GOT3 (cell line): Measurements from ENCODE around the gene ZNF880.
"Not testable (repeated sequence)": the region's sequence is repeated elsewhere in the genome, so short reads cannot be mapped to it uniquely, and the experiment has no call there.

ENCODE experiments used
- DNase-seq: peaks from one replicate; lab custom pipeline; 2025; ENCODE audit warnings: mixed read lengths; lab: John Stamatoyannopoulos, UW

The ZNF880 gene

DNA sequence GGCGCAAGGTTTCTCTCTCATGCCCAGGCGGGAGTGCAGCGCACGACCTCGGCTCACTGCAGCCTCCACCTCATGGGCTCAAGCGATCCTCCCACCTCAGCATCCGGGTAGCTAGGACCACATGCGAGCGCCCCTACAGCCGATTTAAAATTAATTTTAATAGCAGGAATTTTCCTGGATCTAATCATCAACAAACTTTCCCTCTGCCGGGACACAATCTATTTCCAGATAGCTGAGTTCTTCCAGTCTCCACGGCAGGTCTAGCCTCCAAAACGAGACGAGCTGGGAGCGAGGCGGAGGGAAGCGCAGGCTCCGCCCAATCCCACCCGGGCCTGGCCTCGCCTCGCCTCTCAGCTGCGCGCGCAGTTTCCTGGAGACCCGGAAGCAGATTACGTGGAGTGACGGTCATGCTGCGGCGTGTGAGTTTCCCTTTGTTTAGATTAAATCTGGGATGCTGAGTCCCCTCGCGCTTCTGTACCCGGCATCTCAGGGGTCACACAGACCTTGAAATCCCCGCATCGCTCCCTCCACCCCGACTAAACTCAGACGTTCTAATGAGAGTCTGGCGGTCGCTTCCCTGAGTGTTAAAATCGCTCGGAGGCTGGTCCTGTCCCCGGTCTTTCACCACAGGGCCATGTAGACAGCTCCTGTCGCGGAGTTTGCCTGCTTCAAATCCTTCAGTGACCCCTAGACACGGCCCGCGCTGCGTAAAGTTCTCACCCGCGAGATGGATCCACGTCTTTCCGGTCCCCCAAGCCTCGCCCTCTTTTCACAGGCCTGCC is at the start of gene ZNF880:
ZNF880 (plus strand) TSS at position 365 of the 782 bp plus-strand sequence; CDS start at position 408, 43 bp downstream.
- peak; percentile 63 for DNase-seq

DNA sequence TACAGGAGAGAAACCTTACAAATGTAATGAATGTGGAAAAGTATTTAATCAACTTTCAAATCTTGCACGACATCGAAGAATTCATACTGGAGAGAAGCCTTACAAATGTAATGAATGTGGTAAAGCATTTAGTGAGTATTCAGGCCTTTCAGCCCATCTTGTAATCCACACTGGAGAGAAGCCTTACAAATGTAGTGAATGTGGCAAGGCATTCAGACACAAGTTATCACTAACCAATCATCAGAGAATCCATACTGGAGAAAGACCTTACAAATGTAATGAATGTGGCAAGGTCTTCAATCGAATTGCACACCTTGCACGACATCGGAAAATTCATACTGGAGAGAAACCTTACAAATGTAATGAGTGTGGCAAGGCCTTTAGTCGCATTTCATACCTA is 47.3 kb upstream of the ZNF880 start:
- DNase-seq: no peak

DNA sequence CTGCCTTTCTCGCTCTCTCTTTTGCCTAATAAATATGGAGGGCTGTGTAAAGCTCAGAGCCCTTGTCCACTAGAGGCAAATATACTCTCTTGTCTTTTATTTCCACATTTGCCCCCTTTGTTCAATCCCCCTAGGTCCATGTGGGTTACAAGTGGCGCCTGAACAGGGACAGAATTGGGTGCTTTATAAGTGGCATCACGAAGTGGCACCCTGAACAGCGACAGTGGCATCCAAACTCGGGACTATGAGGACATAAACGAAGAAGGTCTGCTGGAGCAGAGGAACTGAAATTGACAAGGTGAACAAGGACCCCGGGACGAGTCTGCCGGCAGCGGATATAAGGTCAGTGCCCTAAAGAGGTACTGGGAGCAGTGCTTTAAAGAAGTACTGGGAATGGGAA is 38.0 kb upstream of the ZNF880 start:
- DNase-seq: no peak

DNA sequence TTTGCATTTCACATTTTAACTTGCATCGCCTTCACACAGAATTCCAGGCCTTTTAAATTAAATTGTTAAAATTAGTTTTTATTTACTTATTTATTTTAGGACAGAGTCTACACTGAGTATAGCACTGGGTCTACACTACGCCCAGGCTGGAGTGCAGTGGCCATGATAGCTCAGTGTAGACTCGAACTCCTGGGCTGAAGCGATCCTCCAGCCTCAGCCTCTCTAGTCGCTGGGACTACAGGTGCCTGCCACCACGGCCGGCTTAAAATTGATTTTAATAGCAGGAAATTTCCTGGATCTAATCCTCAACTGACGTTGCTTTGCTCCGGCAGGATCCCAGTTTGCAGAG is 34.0 kb upstream of the ZNF880 start:
- no peak for DNase-seq

DNA sequence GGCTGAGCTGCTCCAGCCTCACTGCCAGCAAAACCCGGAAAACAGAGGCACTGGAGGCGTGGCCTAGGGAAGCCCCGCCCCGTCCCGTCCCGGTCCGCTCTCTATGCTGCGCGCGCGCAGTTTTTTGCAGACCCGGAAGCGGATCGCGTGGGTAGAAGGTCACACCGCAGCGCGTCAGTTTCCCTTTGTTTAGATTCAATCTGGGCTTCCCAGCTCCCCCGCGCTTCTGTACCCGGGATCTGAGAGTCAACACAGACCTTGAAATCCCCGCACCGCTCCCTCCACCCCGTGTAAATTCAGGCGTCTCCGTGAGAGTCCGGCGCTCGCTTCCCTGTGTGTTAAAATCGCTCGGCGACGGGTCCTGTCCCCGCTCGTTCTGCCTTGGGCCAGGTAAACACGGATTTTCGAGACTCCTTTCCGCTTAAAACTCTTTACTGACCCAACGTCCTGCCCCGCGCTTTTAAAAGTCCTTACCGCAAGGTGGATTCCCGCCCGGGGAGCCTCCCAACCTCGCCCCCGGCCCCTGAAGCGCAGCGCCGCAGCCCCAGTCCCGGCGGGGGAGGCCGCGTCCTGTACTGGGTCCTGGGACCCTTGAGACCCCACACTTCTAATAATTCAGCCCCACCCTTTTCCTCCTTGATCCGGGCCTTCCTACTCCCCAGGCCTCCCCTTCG is 33.5 kb upstream of the ZNF880 start, which contains the start of gene ZNF610:
ZNF610 (plus strand) TSS at position 127 of the 674 bp plus-strand sequence. CDS start 12,930 bp downstream, outside the sequence.
- DNase-seq: peak; percentile 30

DNA sequence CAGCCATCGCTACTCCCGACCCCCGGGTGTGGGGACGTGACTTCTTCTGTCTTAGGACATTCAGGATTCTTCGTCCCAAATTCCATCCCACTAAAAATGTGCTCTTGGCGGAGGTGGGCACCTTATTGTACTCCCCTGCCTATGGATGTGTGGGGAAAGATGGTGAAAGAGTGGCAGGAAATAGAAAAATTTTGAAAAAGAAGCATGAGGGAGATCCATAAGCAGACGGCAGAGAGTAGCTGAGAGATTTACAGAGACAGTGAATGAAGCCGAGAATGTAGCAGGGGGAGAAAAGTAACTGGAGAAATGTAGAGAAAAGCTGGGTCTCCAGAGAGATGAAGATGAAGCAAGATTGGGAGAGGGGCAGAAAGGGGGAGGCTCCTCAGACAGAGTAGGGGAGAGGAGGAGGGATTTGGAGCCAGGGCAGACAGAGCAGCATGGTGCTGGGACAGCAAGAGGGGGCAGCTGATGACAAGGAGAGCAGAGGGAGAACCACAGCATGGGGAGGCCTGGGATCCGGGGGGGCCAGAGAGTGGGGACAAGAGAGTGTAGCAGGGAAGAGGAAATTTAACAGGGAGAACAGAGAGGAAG is 32.8 kb upstream of the ZNF880 start:
- DNase-seq: no peak

DNA sequence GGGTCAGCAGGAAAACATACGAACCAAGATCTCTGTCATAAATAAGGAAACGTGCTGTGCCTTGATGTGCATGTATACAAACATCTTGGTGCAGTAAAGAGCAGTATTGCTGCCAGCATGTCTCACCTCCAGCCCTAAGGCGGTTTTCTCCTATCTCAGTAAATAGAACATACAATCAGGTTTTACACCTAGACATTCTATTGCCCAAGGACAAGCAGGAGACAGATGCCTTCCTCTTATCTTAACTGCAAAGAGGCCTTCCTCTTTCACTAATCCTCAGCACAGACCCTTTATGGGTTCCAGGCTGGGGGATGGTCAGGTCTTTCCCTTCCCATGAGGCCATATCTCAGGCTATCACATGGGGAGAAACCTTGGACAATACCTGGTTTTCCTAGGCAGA is 30.7 kb upstream of the ZNF880 start:
- not testable (repeated sequence) for DNase-seq

DNA sequence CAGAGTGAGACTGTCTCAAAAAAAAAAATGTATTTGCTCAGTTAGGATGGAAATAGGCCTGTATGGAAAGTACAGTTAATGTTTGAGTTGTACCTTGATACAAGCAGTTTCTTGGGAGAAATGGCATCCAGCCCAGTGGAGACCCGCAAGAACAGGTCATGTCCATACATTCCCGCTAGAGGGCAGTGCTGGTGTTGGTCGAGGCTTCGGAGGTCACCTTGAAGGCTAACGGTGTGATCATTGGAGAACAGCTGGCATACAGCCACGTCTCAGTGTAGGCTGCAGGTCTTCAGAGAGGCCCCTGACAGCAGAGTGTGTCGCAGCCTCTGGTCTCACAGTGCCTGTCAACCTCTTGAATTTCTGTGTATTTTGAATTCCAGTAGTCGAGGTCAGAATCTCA is 26.2 kb upstream of the ZNF880 start:
- DNase-seq: no peak

DNA sequence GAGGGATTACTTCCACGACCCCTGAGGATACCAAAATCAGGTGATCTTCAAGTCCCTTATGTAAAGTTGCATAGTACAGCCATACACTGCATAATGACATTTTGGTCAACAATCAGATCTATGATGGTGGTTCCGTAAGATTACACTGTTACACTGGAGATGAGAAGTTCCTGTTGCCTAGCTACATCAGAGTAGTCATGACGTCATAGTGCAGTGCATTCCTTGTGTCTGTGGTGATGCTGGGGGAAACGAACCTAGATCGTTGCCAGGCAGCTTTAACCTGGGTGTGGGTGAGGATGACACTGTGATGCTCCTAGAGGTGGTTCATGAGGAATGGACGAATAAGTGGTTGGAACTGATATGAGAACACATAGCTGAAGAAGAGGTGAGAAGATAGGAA is 24.6 kb upstream of the ZNF880 start:
- DNase-seq: no peak

DNA sequence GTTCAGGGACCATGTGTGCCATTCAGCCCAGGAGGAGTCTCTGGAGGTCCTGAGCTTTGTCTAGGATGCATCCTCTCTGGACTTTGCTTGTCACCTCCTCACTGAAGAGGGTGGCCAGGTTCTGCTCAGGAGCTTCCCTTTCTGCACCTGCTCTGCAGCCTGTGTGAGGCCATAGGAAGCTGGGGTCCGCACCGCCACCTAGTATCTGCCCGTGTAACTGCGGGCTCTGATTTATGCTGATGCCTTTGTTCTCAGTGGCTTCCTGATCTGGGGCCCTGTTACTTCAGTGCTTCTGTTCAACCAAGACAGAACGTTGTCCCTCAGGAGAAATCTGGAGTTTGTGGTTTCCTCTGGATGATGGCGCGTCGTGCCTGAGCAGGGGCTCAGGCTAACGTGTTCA is 18.2 kb upstream of the ZNF880 start:
- no peak for DNase-seq

DNA sequence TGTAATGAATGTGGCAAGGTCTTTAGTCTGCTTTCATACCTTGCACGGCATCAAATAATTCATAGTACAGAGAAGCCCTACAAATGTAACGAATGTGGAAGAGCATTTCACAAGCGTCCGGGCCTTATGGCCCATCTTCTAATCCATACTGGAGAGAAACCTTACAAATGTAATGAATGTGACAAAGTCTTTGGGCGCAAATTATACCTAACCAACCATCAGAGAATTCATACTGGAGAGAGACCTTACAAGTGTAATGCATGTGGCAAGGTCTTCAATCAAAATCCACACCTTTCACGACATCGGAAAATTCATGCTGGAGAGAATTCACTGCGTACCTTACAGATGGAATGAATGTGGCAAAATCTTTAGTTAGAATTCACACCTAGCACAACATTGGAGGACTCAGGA is 3.3 kb upstream of the ZNF880 start:
- no peak for DNase-seq

DNA sequence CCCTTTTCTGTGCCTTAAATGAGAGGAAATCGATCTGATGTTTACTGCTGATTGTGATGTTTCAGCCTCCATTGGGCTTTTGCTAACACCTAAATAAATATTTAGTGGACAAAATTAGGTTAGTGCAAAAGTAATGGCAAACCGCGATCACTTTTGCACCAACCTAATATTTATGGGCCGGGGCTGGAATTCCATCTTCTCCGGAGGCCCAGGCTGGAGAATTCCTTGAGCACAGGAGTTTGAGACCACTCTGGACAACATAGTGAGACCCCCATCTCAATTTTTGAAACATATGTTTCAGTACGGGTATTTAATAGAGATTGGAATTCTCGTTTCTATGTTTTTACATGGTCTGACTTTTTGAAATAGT is 603 bp downstream of the ZNF880 start:
- no peak for DNase-seq

DNA sequence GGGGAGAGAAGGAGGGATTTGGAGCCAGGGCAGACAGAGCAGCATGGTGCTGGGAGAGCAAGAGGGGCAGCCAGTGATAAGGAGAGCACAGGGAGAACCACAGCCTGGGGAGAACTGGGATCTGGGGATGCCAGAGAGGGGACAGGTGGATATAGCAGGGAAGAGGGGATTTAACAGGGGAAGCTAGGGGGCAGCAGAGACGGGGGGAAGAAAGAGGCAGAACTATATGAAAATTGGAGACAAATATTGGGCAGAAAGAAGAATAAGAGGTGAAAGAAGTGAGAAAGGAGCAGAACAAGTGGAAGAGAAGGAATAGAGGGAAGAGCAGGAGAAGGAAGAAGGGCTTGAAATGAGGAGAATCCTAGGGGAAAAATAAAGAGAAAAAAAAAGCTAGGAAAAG is 21.4 kb downstream of the ZNF880 start:
- DNase-seq: no peak

DNA sequence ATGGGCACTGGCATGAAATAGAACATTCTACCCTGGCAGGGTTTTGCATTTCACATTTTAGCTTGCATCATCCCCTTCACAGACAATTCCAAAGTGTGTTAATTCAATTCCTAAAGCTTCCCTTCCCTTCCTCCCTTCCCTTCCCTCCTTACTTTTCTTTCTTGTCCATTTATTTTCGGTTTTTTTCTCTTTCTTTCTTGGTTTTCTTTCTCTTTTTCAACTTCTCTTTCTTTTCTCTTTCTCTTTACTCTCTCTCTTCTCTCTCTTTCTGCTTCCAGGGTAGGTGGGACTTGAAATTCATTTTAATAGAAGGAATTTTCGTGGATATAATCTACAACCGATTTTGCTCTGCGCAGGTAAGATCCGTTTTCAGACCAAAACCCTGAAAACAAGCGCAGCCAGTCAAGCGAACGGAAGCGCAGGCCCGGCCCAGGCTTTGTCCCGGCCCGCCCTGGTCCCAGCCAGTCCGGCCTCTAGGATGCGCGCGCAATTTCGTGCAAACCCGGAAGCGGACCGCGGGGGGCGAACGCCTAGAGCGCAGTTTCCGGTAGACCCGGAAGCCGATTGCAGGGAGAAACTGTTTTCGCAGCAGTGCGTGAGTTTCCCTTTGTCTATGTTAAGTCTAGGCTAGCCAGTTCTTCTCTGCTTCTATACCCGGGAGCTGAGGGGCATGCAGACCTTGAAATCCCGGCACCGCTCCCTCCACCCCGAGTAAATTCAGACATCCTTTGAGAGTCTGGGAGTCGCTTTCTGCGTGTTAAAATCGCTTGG is 27.8 kb downstream of the ZNF880 start, which contains the start of gene ZNF528:
ZNF528 (plus strand) TSS at position 540 of the 771 bp plus-strand sequence. CDS start 4,165 bp downstream, outside the sequence.
- peak; percentile 68 for DNase-seq

DNA sequence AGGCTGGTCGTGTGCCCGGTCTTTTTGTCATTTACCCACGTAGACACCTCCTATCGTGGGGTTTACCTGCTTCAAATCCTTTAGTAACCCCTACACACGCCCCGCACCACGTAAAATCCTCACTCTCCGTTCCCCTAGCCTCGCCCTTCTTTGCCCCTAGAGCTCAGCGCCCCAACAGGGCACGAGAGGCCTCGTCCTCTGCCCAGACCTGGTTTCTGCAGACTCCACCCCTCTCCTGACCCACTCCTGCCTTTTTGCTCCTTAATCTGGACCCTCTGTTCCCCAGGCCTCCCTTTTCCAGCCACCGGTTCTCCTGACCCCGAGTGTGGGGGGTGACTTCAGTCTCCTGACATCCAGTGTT is 28.3 kb downstream of the ZNF880 start:
- DNase-seq: no peak

DNA sequence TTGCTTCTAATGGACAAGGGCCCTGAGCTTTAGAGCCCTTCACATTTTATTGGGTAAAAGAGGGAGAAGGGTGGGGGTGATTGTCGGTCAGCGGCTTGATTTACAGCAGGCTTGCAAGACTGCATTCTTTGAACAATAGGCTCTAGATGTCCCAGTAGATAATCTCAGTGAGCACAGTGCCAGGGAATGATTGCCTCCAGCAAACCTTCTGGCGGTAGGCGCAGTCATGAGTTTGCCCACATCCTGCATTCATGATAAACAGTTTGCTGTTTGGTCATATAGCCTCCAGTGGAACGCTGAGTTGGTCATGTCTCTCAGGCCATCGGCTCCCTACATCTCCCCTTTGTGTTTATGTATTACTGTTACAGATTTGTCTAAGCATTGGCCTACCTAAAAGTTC is 40.6 kb downstream of the ZNF880 start:
- no peak for DNase-seq

DNA sequence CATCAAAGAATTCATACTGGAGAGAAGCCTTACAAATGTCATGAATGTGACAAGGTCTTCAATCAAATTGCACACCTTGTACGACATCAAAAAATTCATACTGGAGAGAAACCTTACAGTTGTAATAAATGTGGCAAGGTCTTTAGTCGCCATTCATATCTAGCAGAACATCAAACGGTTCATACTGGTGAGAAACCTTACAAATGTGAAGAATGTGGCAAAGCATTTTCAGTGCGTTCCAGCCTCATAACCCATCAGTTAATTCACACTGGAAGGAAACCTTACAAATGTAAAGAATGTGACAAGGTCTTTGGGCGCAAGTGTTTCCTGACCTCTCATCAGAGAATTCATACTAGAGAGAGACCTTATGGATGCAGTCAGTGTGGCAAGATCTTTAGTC is 46.0 kb downstream of the ZNF880 start:
- DNase-seq: no peak

DNA sequence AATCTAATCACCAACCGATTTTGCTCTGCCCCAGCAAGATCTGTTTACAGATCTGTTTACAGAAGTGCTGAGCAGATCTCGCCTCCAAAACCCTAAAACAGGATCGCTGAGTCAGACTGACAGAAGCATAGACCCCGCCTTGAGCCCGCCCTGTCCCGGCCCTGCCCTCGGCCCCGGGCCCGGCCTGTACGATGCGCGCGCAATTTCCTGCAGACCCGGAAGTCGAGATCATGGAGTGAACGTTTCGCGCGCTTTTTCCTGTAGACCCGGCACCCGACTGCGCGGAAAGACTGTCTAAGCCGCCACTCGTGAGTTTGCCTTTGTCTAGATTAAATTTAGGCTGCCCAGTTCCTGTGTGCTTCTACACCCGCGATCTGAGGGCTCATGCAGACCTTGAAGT is 59.2 kb downstream of the ZNF880 start, which contains the start of gene ZNF534:
ZNF534 (plus strand) TSS at position 212 of the 400 bp plus-strand sequence. CDS start 2,327 bp downstream, outside the sequence.
- no peak for DNase-seq
